Panc1 (cell line): ENCODE measurements around the gene NOXA1.

ENCODE experiments used
- CTCF ChIP-seq: fragments of 450-650 bp; IDR thresholded peaks from 2 replicates; pipeline ENCODE4 v1.5.1; 2017; ENCODE audit warnings: mild to moderate bottlenecking
- POLR2AphosphoS5 ChIP-seq: IDR thresholded peaks from 2 replicates; pipeline ENCODE4 v1.6.1; 2012; ENCODE audit warnings: mild to moderate bottlenecking, low read depth, low read length, moderate library complexity

DNA sequence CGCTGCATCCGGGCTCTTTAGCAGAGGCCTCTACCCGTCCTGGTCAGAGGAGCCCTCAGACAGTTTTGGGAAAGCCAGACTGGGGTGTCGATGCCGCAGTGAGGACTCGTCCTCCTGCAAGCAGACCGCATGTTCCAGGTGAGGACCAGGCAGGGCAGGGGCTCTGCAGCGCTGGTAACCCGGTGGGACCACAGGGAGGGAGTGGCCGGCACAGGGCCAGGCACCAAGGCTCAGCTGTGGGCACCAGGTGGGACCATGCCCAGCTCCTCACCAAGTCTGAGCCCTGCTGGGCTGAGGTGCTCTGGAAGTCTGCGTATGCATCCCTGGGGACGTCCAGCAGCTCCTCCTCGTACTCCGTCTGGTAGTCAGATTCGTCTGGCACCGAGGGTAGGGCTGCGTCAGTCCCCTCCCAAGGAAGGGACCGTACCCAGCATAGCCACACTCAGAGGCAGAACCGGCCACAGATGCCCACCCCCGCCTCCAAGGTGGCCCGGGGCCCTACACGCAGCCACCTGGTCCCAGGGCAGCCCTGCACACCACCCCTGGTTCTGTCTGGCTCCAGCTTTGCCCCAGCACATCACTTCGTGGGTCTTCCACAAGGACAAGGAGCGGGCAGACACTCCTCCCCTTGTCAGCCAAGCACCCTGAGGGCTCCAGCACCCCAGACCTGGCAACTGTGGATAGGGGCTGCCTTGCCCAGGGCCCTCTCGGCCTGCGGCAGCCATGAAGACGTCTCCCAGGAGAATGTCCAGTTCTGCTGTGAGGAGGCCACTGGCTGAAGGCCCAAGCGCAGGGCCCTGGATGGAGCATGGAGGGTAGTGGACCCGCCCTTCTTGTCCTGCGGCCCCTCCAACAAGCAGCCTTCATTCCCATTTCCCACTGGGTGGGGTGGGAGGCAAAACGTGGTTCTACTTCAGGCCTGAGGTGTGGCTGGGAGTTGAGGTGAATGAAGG, 37.4 kb downstream of the NOXA1 start:
- TF ChIP-seq CTCF (no peak), POLR2AphosphoS5 (no peak)
